ENCODE data around the gene ACOX3.
"Not testable (repeated sequence)": the region's sequence is repeated elsewhere in the genome, so short reads cannot be mapped to it uniquely, and the experiment has no call there.

Gene ACOX3

GRCh38 chr4:8440492-8441311 lies at the start of gene ACOX3, which contains the start of gene TRMT44:
Gene ACOX3, minus strand, starts transcription at chr4:8440723. Its CDS starts 24,202 bp downstream, at chr4:8416521.
Gene TRMT44, plus strand, starts transcription at chr4:8440777. Its CDS starts 46 bp downstream, at chr4:8440823.
- peak; percentile 86 for DNase-seq

- no peak for DNase-seq
These were observed 48.4 kb upstream of the ACOX3 start for GRCh38 chr4:8488791-8489369.

DNA sequence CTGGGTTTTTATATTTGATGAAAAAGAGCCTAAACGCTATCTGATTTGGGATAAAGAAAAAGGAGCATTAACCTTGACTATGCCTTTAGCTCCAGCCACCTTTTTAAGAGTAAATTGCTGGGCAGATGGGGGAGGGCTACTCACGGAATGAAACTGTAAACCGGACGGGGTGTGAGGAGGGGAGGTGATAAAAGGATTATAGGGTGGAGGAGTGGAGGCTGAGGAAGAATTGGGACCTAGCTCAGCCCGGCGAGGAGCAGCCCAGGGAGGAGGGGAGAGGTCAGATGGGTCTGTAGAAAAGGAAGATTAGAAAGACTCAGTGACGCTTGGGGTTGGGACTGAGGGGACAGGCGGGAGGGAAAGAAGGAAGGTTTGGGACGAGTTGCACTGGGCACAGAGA lies 46.1 kb upstream of the ACOX3 start:
- not testable (repeated sequence) for DNase-seq

DNA sequence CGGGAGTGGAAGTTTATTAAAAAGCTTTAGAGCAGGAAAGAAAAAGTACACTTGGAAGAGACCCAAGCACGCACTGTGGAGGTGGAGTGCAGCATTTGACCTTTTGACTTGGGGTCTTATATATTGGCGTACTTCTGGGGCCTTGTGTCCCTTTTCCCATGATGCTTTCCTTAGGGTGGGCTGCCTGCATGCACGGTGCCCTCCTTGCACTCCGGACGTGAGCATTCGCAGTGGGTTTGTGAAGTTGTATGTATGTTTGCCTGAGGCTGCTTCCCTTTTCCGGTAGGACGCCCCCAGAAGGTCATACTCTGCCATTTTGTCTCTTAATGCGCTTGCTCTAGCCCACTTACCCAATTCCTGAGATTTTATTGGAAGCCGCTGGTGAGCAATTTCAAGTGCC lies 39.7 kb upstream of the ACOX3 start:
- no peak for DNase-seq

DNA sequence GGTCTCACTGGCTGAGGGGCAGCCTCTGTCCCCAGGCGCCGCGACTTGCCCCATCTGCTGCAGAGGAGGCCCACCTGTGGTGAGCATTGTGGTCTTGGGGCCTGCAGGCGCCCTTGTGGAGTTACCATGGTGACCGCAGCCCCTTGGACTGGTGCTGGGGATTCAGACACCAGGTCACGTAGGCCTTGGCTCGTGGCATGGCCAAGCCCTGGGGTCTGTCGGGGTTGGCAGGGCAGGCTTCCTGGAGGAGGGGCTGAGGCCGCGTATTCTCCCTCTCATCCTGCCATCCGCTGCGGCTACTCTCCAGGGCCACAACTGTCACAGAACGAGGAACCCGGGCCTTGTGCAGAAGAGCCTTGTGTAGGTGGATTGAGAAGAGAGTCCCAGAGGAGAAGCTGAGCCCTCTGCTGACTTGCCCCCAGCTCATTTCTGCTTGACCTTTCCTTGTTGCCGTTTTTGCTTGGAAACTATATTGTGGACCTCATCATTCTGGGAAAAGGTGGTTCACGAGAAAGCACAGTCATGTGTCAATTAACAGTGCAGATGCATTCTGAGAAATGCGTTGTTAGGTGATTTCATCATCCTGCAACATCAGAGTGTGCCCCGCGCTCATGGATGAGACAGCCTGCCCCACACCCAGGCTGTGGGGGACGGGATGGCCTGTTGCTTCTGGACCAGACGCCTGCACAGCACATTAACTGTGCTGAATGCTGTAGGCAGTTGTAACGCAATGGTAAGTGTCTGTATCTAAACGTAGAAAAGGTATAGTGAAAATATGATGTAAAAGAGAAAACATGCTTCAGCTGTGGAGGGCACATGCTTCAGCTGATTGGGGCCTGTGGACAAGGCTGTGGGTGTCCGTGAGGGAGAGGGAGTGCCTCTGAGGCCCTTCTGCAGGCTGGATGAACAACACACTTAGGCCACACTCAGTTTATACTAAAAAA lies 38.5 kb upstream of the ACOX3 start:
- no peak for DNase-seq

GRCh38 chr4:8478371-8478770 lies 37.8 kb upstream of the ACOX3 start:
- DNase-seq: no peak

- DNase-seq: no peak
These were observed 37.2 kb upstream of the ACOX3 start for GRCh38 chr4:8477676-8478075.

DNA sequence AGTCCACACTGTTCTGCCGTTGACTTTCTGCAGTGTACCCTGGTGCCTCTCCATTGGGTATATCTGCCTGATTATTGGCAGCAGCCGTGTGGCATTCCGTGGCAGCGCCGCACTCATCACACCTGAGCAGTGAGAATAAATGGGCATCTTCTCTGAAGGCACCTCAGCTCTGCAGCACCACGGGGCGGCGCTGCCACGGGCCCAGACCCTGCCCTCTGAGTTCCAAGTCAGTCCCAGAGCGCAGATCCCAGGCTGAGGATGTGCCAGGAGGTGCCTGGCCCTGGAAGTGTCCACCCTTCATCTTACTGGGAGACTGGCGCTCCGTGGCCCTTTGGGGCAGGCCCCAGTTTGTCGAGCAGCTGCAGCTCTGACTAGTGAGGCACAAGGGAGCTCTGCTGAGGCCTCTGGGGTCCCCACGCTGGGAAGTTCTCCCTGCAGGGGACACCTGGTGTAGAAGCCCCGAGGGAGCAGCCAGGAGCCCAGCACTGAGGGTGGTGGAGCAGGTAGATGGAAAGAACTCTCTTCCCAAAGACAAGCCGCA lies 36.6 kb upstream of the ACOX3 start:
- DNase-seq: no peak

GRCh38 chr4:8475751-8476575 lies 35.4 kb upstream of the ACOX3 start:
- no peak for DNase-seq

GRCh38 chr4:8474856-8475255 lies 34.3 kb upstream of the ACOX3 start:
- no peak for DNase-seq

DNA sequence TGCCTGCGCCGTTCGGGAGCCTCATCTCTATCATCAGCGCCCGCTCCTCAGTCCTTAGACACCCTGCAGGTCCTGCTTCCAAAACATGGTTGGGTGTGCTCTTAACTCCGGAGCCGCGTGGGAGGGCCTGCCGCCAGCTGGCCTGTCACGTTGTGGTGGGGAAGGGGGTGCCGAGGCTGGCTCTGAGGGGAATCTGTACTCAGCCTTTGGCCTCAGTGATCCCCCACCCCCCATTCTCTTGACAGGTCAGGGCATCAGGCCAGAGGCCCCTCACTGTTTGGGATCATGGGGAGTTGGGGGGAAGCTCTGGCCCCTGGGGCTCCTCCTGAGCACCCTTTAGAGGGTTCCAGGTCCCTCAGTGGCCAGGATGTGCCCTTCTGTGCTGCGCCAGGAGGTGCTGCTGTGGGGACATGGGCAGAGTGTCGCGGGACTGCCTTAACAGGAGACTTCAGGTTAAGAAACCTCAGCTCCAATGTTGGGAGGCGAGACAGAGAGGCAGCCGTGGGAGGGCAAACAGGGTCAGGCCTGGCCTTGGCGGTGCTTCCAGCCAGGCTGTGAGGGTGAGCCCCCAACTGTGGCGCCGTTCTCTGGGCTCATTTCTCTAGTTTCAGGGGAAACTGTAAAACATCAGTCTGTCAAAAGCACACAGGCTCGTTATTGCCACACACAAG lies 33.5 kb upstream of the ACOX3 start:
- DNase-seq: no peak

DNA sequence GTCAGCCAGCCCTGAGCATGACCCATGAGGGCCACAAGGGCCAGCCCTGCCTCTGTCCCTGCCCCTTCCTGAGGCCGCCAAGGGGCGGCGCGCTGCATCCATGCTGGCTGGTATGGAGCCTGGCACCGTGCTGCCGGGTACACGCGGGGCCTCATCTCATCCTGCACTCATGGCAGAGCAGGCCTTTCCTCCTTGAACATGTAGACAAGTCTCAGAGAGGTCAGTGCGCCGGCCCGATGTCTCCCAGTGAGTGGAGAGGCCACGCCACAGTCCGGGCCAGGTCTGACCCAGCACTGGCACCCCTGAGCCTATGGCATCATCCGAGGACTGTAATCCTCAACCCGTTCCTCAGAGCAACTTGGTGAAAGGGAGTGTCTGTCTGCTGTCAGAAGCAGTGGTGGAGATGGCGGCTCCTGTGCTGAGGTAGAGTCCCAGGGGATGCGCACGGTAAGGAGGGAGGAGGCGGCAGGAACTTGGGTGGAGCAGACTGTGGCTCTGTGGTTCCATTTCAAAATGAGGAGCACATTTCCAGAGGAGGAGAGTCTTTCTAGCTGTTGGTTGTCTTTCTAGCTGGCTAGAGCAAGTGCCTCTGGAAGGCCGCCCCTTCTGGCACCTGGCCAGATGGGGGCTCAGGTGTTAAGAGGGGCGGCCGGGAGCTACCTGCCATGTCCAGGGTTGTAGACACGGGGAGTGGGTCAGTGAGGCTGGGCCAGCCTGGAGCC lies 32.8 kb upstream of the ACOX3 start:
- no peak for DNase-seq

DNA sequence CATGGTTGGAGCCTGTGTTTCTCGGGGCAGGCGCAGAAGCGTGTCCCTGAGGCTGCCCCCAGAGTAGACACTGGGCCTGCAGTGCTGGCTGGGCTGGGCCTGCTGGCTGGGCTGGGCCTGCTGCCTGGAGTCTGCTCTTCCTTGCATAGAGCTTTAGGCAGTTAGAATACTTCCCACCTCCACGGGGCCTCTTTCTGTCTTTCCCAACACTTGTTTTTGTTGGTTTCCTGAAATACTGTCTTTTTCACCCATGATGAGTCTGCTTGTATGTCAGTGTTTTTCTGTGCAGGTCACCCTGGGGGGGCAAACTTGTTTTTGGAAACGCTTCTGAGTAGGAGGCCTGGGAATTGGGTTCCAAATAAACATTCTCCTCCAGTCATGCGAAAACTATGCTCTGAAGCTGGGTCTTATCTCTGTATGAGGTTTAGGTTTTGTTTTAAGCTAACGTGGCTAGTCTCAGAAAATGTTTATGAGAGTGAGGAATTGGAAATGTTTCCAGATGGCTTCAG lies 32.2 kb upstream of the ACOX3 start:
- no peak for DNase-seq

GRCh38 chr4:8472158-8472688 lies 31.7 kb upstream of the ACOX3 start:
- no peak for DNase-seq

GRCh38 chr4:8471211-8471875 lies 30.8 kb upstream of the ACOX3 start:
- DNase-seq: no peak

DNA sequence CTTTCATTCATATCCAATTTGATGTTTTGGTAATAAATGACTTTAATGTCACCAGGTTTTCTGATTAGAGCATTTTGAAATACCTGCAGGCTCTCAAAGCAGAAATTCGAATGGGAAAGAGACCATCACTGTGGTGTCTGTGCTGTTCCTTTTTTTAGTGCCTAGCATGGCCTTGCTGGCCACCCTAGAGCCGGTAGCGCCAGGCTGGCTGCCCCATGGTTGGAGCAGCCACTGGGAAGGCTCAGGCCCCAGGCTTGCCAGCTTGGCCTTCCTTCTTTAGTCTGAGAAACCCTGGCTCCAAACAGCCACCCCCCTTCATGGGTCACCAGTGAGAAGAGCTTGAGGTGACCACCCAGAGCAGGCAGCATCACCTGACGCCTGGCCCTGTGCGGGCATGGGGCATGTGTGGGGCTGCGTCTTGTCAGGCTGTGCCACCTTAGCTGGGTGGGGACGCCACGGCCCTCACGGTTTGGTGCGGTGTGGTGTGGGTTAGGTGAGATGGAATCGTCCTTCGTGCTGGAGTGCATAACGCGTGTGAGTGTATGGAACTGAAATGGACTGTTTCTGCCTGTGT lies 30.0 kb upstream of the ACOX3 start:
- no peak for DNase-seq

- no peak for DNase-seq
These were observed 29.0 kb upstream of the ACOX3 start for GRCh38 chr4:8469550-8469949.

DNA sequence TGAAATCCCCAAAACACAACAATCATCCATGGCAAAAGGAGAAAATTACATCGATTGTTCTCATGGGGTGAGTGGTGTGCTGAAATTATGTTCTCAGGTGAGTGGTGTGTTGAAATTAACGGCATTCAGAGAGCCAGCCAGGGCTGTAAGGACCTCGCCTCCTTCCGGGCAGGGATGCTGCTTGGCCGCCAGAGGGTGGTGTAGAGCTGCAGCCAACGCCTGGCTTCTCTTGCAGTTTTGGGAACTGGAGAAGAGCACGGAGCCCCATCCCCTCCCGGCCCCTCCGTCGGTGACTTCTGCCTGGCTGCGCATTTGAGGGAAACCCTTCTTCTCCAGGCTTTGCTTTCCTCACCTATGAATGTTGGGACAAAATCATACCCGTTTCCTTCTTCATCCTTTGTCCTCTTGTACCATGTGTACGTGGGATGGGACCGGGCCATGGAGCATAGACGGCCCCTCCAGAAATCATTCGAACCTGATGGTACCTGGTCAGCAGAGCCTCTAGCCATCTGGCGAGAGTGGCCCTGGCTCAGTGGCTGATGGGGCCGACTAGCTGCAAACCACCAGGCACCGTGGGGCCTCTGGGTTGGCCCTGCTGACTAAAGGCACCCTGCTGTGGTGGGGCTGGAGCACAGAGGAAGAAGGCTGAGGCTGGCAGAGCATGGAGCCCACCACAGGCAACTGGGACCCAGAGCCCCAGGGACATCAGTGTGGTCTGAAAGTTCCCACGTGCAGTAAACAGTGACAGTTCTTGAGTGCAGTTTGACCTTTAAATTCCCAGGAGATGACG lies 28.4 kb upstream of the ACOX3 start:
- DNase-seq: peak; percentile 28

DNA sequence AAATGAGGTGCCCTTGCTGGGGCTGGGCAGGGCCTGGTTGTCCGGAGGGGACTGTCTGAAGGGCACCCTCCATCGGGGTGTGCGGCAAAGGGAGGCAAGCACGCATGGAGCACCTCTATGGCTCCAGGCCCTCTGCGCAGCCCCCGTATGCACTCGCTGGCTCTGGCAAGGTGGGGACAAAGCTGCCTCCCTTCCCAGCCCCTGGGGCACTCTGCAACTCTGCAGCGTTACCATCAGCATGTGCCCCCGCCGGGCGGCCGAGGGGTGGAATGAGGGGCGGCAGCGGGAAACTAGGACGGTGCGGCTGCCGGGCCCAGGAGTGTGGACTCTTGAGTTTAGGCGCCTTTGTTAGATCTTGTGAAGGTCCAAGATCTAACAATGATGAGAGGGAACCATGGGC lies 26.5 kb upstream of the ACOX3 start:
- no peak for DNase-seq

Data from NCI-H69 (cell line).